ENCODE measurements around the gene PTPRM.

DNA sequence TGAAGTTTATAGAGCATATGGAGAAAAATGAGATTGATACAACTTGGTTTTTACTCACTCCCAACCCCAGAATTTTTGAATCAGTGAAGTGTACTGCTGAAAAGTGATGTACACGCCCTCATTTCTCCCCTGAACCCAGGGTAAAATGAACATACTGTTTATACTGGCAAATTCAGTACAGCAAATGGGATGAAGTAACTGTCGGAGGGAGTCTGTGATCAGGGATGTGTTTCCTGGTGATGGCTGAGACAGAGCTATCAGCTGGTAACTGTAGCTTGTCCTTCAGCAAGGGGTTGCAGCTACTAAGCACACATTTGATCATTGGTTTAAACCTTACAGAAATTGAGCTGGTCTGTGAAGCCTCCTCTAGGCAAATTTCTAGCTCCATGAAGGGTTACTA, 191.6 kb downstream of the PTPRM start:
- TF ChIP-seq, protein P1, sequence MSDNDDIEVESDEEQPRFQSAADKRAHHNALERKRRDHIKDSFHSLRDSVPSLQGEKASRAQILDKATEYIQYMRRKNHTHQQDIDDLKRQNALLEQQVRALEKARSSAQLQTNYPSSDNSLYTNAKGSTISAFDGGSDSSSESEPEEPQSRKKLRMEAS (CRISPR knock-in tag; IDR thresholded peaks at IDR 0.05) = no peak
- TF ChIP-seq, protein P2, sequence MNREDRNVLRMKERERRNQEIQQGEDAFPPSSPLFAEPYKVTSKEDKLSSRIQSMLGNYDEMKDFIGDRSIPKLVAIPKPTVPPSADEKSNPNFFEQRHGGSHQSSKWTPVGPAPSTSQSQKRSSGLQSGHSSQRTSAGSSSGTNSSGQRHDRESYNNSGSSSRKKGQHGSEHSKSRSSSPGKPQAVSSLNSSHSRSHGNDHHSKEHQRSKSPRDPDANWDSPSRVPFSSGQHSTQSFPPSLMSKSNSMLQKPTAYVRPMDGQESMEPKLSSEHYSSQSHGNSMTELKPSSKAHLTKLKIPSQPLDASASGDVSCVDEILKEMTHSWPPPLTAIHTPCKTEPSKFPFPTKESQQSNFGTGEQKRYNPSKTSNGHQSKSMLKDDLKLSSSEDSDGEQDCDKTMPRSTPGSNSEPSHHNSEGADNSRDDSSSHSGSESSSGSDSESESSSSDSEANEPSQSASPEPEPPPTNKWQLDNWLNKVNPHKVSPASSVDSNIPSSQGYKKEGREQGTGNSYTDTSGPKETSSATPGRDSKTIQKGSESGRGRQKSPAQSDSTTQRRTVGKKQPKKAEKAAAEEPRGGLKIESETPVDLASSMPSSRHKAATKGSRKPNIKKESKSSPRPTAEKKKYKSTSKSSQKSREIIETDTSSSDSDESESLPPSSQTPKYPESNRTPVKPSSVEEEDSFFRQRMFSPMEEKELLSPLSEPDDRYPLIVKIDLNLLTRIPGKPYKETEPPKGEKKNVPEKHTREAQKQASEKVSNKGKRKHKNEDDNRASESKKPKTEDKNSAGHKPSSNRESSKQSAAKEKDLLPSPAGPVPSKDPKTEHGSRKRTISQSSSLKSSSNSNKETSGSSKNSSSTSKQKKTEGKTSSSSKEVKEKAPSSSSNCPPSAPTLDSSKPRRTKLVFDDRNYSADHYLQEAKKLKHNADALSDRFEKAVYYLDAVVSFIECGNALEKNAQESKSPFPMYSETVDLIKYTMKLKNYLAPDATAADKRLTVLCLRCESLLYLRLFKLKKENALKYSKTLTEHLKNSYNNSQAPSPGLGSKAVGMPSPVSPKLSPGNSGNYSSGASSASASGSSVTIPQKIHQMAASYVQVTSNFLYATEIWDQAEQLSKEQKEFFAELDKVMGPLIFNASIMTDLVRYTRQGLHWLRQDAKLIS (CRISPR knock-in tag; IDR thresholded peaks at IDR 0.05; ENCODE audit: borderline replicate concordance) = no peak
- TF ChIP-seq NR2C2 (CRISPR knock-in tag; IDR thresholded peaks at IDR 0.05) = no peak
- TF ChIP-seq, protein P3, sequence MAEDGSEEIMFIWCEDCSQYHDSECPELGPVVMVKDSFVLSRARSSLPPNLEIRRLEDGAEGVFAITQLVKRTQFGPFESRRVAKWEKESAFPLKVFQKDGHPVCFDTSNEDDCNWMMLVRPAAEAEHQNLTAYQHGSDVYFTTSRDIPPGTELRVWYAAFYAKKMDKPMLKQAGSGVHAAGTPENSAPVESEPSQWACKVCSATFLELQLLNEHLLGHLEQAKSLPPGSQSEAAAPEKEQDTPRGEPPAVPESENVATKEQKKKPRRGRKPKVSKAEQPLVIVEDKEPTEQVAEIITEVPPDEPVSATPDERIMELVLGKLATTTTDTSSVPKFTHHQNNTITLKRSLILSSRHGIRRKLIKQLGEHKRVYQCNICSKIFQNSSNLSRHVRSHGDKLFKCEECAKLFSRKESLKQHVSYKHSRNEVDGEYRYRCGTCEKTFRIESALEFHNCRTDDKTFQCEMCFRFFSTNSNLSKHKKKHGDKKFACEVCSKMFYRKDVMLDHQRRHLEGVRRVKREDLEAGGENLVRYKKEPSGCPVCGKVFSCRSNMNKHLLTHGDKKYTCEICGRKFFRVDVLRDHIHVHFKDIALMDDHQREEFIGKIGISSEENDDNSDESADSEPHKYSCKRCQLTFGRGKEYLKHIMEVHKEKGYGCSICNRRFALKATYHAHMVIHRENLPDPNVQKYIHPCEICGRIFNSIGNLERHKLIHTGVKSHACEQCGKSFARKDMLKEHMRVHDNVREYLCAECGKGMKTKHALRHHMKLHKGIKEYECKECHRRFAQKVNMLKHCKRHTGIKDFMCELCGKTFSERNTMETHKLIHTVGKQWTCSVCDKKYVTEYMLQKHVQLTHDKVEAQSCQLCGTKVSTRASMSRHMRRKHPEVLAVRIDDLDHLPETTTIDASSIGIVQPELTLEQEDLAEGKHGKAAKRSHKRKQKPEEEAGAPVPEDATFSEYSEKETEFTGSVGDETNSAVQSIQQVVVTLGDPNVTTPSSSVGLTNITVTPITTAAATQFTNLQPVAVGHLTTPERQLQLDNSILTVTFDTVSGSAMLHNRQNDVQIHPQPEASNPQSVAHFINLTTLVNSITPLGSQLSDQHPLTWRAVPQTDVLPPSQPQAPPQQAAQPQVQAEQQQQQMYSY (CRISPR knock-in tag; IDR thresholded peaks at IDR 0.05) = no peak
- TF ChIP-seq, protein P4, sequence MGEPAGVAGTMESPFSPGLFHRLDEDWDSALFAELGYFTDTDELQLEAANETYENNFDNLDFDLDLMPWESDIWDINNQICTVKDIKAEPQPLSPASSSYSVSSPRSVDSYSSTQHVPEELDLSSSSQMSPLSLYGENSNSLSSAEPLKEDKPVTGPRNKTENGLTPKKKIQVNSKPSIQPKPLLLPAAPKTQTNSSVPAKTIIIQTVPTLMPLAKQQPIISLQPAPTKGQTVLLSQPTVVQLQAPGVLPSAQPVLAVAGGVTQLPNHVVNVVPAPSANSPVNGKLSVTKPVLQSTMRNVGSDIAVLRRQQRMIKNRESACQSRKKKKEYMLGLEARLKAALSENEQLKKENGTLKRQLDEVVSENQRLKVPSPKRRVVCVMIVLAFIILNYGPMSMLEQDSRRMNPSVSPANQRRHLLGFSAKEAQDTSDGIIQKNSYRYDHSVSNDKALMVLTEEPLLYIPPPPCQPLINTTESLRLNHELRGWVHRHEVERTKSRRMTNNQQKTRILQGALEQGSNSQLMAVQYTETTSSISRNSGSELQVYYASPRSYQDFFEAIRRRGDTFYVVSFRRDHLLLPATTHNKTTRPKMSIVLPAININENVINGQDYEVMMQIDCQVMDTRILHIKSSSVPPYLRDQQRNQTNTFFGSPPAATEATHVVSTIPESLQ (CRISPR knock-in tag; IDR thresholded peaks at IDR 0.05) = no peak
- TF ChIP-seq GABPB1 (CRISPR knock-in tag; IDR thresholded peaks at IDR 0.05) = no peak
- TF ChIP-seq FOXP1 (CRISPR knock-in tag; IDR thresholded peaks at IDR 0.05; ENCODE audit: borderline replicate concordance) = no peak
- TF ChIP-seq, protein P5, sequence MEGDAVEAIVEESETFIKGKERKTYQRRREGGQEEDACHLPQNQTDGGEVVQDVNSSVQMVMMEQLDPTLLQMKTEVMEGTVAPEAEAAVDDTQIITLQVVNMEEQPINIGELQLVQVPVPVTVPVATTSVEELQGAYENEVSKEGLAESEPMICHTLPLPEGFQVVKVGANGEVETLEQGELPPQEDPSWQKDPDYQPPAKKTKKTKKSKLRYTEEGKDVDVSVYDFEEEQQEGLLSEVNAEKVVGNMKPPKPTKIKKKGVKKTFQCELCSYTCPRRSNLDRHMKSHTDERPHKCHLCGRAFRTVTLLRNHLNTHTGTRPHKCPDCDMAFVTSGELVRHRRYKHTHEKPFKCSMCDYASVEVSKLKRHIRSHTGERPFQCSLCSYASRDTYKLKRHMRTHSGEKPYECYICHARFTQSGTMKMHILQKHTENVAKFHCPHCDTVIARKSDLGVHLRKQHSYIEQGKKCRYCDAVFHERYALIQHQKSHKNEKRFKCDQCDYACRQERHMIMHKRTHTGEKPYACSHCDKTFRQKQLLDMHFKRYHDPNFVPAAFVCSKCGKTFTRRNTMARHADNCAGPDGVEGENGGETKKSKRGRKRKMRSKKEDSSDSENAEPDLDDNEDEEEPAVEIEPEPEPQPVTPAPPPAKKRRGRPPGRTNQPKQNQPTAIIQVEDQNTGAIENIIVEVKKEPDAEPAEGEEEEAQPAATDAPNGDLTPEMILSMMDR (IDR thresholded peaks at IDR 0.05) = no peak
- TF ChIP-seq, protein P6, sequence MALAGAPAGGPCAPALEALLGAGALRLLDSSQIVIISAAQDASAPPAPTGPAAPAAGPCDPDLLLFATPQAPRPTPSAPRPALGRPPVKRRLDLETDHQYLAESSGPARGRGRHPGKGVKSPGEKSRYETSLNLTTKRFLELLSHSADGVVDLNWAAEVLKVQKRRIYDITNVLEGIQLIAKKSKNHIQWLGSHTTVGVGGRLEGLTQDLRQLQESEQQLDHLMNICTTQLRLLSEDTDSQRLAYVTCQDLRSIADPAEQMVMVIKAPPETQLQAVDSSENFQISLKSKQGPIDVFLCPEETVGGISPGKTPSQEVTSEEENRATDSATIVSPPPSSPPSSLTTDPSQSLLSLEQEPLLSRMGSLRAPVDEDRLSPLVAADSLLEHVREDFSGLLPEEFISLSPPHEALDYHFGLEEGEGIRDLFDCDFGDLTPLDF (CRISPR knock-in tag; IDR thresholded peaks at IDR 0.05) = no peak
- TF ChIP-seq RELA (CRISPR knock-in tag; IDR thresholded peaks at IDR 0.05; ENCODE audit: borderline replicate concordance) = no peak
- TF ChIP-seq SMAD3 (CRISPR knock-in tag; IDR thresholded peaks at IDR 0.05; ENCODE audit: borderline replicate concordance) = no peak
- TF ChIP-seq ZNF416 (CRISPR knock-in tag; IDR thresholded peaks at IDR 0.05) = no peak
- TF ChIP-seq, protein P7, sequence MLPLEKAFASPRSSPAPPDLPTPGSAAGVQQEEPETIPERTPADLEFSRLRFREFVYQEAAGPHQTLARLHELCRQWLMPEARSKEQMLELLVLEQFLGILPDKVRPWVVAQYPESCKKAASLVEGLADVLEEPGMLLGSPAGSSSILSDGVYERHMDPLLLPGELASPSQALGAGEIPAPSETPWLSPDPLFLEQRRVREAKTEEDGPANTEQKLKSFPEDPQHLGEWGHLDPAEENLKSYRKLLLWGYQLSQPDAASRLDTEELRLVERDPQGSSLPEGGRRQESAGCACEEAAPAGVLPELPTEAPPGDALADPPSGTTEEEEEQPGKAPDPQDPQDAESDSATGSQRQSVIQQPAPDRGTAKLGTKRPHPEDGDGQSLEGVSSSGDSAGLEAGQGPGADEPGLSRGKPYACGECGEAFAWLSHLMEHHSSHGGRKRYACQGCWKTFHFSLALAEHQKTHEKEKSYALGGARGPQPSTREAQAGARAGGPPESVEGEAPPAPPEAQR (CRISPR knock-in tag; IDR thresholded peaks at IDR 0.05) = no peak
- TF ChIP-seq HMGA2 (CRISPR knock-in tag; IDR thresholded peaks at IDR 0.05) = no peak
